NCI-H2029 (cell line): Measurements from ENCODE around the gene STX8.

Experiments used
- DNase-seq: peaks from one replicate; lab custom pipeline; 2025; lab: John Stamatoyannopoulos, UW

STX8 gene

DNA sequence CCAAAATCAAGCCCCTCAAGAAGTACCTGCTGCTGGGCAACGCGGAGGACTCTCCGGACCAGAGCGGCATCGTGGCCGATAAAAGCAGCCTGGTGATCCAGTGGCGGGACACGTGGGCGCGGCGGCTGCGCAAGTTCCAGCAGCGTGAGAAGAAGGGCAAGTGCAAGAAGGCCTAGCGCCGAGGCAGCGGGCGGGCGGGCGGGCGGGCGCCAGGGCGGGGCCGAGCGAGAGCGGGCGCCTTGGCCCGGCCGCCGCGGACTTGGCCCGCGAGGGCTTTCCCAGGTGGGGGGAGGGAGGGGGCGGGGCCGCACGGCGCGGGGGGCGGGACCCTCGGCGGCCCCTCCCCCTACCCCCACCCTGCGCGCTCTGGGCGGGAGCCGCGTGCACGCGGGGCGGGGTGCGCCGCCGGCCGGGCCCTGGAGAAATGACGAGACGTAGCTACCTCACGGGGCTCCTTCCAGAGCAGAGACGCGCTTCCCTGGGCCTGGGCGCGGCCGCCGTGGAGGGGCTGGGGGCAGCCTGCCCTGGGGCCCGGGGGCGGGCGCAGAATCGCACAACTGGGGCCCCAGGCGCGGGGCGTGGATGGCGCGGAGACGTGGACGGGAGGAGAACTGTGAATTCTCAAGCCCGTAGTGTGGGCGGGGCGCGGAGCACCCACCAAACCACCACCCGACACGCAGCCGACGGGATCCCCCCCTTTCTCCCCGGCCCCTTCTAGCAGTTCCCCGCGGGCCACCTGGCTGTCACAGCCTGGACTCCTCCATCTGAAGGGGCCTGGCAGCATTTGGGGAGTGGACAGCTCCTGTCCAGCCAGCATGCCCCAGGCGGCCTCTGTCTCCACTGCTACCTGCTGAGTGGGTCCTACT, 335.6 kb downstream of the STX8 start:
- DNase-seq: no peak

- DNase-seq: no peak
These were observed 336.3 kb downstream of the STX8 start for GRCh38 chr17:9239246-9239792.

DNA sequence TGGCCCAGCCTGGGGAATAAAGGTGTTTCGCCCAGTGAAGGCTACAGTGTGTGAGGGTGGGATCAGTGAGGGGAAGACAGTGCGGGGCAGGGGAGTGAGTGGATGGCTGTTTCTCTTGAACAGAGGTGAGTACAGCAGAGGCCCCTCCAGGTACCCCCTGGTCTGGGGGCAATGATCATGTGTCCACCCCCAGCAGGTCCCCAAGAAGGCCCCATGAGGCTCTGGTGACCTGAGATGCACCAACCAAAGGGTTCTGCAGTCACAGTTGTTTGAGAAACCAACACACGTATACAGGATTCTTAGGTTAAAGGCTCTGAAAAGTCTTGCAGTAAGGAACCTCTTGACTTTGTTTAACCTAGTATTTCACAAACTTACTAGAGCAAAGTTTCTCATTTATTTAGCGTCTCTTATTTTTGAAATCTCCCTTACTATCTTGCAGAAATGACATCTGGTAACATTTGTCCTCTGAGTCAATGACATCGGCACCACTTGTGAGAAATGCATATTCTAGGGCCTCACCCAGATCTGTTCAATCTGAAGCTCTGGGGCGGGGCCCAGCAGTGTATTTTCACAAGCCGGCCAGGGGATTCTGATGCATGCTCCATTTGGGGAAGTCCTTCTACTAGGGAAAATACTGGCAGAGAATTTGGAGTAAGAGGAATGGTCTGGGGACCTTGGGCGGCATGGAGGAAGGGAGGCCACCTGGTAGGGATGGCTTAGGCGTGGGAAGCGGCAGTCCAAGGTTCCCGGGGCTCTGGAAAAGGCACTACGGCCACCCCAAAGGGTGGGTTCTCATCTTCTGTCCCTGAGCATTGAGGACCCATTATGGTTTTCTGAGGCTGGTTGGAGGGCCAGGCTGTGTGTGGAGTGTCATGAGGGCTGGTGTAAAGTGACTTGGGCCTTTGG, 337.0 kb downstream of the STX8 start:
- DNase-seq: no peak

DNA sequence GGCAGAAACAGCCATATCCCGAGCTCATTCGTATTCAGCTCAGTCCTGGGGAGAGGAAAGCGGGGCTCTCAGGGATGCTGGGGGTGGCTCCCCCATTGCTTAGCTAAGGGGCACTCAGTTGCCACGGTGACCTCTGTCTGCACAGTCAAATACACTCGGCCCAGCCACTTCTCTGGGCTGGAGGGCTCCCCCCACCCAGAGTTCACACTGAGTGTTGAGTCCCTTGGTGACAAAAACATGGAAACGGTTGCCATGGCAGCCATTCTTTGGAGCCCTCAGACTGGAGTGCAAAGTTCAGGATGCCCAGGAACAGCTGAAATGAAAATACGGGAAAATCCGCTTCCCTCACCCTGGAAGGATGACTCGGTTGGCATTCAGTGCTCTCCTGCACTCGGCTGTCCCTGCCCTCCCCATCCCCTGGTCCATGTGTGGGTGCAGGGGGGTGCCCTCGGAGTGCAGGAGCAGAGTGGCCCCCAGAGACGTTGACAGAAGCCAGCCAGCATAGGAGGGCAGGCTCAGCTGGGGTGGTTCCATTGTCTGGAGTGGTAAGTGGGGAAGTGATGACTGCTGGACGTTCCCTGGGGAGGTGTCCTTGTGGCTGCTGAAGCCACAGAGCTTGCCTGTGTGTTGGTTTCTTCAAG, 337.8 kb downstream of the STX8 start:
- no peak for DNase-seq

DNA sequence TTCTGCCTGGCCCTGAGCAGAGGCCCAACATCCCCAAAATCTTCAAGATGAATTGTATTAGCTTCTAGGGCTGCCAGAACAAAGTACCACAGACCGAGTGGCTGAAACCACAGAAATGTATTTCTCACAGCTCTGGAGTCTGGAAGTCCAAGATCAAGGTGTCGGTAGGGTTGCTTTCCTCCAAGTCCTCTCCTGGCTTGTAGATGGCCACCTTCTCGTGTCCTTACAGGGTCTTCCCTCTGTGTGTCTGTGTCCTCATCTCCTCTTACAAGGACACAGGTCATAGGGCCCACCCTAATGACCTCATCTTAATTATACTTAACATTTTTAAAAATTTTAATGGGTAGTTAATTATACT, 338.6 kb downstream of the STX8 start:
- DNase-seq: no peak

- no peak for DNase-seq
These were observed 339.2 kb downstream of the STX8 start for GRCh38 chr17:9236286-9237052.

DNA sequence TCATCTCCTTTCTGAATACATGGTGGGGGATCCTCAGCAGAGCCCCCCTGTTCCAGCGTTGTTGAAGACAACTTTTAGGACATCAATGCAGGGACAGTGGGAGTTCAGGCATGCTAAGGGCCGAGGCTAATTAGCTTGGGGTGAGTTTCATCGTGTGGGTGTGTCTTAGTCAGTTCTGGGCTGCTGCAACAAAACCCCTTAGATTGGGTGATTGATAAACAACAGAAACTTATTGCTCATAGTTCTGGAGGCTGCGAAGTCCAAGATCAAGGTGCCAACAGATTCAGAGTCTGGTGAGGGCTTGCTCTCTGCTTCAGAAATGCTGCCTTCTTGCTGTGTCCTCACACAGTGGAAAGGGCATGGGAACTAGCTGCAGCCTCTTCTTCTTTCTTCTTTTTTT, 340.3 kb downstream of the STX8 start:
- no peak for DNase-seq

- no peak for DNase-seq
These were observed 341.2 kb downstream of the STX8 start for GRCh38 chr17:9234389-9234945.

DNA sequence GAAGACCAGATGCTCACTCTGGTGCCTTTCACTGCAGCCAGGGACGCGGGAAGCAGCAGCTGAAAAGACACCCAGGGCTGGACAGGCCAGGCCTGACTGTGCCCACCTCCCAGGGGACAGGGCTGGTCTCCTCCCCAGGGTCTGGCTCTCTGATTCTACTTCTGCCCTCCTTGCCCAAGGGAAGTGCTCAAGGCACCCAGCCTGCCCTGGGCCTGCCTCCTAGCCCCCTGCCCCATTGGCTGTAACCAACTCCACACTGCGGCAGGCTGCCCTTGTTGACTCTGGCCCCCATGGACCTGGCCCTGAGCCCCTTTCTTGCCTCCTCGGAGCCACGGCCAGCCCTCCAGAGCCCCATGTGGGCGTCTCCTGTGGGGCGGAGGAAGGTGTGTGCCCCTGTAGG, 341.9 kb downstream of the STX8 start:
- DNase-seq: no peak

DNA sequence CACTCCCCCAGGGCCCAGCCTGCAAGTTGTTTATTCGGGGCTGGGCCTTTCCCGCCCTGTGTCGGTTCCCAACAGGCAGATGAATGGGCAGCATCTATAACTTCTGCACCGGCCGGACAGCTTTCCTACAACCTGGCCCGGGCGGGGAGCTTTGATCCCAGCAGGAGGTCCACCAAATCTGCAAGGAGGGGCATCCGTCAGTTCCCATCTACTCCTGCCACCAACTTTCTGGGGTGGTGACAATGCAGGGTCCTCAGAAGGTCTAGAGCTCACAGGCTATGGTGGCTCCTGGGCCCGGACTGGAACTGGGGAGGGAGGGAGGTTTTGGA, 342.4 kb downstream of the STX8 start:
- no peak for DNase-seq

GRCh38 chr17:9232591-9233270, 342.9 kb downstream of the STX8 start:
- DNase-seq: no peak

GRCh38 chr17:9232155-9232475, 343.5 kb downstream of the STX8 start:
- no peak for DNase-seq

DNA sequence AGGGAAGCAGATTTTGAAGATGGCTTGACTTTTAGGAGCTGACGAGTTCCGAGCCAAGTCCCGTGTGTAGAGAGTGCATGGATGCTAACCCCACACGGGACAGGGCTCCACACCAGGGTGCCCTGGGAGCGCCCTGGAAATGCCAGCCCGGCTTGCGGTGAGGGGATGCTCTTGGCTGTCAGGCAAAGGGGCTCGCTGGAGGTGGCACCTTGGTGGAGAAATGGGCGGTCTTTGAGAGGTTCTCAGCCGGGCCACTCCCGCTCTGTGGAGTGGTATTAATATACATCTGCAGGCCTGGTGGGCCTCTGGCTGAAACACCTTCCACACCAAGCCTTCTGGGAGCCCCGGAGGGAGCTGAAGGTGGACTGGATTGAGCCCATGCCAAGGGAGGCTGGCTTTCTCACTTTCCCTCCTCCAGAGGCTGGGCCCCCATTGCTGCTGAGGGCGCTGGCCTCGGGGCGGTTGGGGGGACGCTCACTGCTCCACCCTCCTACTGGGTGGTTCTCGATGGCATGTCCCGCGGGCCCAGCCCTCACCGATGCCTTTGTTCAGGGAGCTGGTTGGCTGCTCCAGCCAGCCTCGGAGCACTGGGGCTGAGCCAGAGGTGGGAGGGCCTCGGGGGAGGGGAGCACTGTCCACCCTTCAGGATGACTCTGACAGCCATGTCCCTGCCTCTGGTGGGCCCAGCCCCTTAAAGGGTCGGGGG, 344.0 kb downstream of the STX8 start:
- DNase-seq: no peak

DNA sequence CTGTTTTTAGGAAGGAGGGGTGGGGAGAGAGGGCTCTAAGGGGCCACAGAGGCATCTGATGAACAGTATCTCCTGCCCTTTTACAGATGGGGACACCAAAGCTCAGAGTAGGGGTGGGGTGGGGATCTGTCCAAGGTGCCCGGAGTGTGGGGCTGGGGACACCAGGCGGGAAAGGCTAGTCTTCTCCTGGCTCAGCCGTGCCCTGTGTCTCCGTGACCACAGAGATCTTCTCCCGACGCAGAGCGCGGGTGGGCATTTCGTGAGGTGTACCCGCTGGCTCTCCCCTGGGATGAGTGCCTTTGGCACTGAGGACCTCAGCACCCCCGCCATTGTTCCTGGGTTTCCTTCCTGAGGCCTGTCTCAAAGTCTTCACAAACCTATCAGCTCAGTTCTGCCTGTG, 344.8 kb downstream of the STX8 start:
- no peak for DNase-seq

DNA sequence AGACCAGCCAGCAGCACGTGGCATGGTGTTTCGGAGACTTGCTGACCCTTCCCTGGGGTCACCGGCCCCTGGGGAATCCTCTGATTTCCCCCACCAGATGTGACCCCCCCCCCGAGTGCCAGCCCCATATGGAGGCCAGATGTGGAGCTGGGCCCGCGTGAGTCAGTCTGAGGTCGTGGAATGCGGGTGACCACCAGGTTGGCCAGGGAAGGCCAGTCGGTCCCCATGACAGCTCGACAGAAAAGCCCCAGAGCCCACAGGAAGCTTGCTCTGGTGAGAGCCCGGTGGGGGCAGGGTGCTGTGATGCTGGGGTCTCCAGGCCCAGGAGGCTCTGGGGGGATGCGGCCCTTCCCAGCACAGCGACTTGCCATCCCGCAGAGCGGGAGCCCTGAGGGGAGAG, 345.3 kb downstream of the STX8 start:
- no peak for DNase-seq

DNA sequence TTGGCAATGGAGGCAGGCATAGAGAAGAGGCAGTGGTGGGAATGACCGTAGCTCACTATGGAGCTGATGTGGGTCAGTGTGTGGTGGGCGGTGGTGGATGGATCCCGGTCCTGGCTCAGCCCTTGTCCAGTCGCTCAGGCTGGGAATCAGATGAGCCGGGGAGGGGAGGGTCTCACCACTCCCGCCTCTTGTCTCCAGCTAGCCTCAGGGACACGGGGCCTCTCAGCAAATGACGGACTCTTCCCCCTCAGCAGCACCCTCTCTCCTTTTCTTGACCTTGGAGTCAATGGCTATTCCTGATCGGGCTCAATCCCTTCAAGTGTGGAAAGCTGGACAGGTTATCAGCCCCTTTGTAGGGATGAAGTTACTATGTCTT, 345.8 kb downstream of the STX8 start:
- no peak for DNase-seq

DNA sequence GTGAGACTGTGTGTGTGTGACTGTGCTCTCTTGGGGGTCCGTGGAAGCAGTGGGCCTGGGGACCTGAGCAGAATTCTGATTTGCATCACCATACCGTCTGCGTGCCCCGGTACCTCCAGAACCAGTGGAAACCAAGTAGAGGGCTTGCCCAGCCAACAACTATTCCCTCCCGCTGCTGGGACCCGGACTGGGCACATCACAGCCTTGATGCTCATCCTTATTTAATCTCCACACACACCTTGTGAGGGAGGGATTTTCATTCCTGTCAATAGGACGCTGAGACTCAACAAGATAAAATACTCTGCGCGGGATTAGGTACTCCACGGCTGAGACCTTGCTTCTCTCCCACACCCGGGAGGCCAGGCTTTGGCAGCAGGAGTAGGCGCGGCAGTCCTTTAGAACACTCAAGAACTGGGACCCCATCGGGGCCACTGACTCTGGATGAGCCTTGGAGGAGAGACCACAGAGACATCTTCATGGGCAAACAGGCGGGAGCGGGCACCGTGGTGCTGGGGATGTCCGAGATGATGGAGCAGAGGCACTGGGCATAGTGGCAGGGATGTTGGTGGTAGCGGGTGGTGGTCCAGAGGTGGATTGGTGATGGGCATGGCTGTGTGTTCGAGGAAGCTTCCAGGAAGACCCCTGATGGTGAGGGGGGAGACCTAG, 346.3 kb downstream of the STX8 start:
- DNase-seq: no peak

DNA sequence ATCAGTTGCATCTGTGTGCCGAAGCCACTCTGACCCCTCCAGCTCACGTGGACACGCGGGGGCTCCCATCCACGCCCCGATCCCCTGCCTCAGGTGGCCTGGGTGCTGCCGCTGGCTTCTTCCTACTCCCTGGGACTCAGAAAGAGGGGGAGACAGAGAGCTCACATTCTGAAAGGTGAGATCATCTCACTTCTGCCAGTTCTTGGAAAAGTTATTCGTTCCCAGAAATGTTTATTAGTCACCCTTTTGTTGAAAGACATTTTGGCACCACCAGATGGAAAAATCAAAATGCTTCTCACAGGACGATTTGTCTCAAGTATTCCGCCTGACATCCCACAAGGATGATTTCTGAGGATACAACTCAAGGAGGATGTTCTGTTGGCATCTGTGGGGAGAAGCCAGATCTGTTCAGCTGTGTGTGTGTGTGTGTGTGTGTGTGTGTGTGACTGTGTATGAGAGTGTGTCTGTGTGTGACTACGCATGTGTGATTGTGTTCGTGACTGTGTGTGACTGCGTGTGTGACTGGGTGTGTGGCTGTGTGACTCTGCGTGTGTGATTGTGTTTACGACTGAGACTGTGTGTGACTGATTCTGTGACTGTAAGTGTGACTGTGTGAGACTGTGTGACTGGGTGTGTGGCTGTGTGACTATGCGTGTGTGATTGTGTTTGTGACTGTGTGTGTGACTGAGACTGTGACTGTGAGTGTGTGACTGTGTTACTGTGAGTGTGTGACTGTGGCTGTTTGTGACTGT, 347.0 kb downstream of the STX8 start:
- no peak for DNase-seq

DNA sequence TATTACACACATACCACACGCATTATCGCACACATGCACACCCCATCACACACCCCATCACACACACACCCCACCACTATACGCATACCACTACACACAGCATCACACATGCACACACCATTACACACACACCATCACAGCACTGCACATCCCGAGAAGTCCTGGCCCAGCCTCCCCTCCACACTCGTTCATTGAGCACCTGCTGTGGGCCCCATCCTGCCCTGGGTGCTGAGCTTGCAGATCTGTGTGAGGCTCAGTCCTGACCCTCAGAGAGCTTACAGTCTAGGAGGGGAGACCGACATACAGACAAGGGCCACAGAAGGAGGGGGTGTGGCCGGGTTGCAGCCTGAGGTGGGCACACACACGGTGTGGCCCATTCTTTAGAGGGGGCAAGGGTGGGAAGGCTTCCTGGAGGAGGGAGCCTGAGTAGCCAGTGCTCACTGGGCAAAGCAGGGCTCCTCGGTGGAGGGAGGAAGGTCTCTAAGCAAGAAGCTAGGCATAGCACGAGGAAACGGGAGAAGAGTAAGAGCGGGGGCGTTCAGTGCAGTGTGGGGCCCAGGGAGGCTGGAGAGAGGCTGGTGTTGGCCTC, 347.7 kb downstream of the STX8 start:
- no peak for DNase-seq
